ENCODE measurements around the gene SLC35F3.
A peak's percentile ranks its signal among the peaks of the same experiment; 100 is the strongest.

The SLC35F3 gene

GRCh38 chr1:234327577-234328164 lies 423.2 kb downstream of the SLC35F3 start:
- no peak for DNase-seq

DNA sequence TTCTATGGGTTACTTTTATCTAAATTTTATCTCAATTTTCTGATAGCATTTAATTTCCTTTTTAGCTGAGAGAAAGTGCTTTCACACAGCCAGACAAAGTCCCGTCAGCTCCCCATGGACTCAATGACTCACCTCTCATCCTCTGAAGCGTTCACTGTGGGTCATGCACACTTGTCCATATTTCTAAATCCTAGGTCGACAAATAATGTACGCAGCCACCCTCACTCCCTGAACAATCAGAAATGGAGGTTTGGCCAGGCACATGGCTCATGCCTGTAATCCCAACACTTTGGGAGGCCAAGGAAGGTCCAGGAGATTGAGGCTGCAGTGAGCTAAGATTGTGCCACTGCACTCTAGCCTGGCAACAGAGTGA lies 426.4 kb downstream of the SLC35F3 start:
- peak; percentile 78 for DNase-seq

DNA sequence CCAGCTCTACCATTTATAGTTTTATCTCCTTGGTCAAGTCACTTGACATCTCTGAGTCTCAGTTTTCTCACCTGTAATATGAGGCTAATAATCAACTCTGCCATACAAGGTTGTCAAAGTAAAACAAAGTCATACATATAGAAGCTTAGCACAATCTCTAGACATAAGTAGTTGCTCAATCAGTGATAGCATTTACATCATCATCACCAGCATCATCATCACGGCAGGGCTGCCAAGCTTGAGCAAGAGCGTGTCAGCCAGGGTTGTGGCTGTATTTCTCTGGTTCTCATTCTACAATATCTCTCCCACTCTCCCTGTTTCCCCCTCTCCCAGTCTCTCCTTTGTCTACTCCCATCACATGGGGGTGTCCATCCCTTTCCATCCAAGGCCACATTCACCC lies 427.0 kb downstream of the SLC35F3 start:
- DNase-seq = peak; percentile 93

DNA sequence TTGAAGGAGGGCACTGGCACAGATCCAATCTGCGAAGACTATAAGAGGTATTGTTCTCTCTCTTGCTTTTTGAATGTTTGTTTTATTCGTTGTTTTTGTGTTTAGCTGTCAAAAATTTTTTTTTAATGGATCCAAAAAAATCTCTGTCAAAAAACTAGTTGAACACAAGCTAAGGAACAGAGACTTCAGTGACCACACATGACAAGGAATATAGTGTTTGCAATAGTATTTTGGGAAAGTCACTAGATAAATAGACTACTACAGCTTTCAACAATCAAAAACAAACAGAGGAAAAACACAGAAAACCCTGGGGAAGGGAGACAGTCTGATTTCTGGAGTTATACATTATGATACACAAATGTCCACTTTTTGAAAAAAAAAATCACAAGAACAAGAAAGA lies 431.9 kb downstream of the SLC35F3 start:
- no peak for DNase-seq

- DNase-seq = no peak
These were observed 432.8 kb downstream of the SLC35F3 start for GRCh38 chr1:234337233-234337632.

- DNase-seq = no peak
These were observed 436.1 kb downstream of the SLC35F3 start for GRCh38 chr1:234340528-234340927.

DNA sequence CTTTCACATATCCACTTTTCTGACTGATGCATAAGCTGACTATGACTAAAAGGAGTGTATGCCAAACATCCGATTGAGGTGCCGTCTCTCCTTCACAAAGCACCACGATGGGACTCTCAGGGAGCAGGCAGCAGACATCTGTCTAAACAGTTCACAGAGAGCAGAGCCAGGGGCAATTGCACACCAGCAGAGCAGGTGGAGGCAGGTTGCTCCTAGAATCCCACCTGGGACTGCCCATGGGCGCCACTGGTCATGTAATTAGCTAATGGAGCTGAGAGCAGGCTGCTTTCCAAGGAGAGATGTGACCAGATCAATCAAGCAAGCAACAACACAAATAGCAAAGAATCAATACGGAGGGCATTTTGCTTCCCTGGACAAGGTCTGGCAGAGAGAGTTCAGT lies 438.3 kb downstream of the SLC35F3 start:
- no peak for DNase-seq

DNA sequence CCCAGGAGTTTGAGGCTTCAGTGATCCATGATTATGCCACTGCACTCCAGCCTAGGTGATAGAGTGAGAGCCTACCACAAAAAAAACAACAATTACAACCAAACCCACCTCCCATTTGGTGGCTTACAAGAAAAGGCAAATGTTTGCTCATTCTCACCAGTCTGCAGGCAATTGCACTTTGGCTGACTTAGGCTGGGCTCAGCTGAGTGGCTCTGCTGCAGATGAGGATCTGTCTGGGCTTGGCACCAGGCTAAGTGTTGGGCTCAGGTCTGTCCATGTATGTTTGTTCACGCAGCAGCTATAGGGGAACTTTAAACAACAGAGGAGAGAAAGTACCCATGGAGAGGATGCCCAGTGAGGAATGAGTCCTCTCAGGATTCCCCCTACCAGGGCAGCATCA lies 440.8 kb downstream of the SLC35F3 start:
- DNase-seq = no peak

DNA sequence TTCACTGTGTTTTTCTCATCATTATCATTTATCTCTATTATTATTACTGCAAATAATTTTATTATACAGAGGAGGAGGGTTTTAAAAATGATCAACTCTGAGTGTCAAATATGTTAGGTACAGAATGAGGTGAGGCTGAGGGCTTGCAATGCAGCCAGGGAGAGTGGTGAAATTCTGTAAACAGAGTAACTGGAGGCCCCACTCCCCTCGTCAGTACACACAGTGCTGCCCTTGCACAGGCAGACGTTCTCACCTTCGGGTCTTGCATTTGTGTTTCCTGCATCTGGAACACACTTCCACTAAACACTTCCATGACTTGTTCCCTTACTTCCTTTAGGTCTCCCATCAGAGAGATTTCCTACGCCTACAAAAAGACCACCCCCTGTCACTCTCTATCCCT lies 444.5 kb downstream of the SLC35F3 start:
- no peak for DNase-seq

DNA sequence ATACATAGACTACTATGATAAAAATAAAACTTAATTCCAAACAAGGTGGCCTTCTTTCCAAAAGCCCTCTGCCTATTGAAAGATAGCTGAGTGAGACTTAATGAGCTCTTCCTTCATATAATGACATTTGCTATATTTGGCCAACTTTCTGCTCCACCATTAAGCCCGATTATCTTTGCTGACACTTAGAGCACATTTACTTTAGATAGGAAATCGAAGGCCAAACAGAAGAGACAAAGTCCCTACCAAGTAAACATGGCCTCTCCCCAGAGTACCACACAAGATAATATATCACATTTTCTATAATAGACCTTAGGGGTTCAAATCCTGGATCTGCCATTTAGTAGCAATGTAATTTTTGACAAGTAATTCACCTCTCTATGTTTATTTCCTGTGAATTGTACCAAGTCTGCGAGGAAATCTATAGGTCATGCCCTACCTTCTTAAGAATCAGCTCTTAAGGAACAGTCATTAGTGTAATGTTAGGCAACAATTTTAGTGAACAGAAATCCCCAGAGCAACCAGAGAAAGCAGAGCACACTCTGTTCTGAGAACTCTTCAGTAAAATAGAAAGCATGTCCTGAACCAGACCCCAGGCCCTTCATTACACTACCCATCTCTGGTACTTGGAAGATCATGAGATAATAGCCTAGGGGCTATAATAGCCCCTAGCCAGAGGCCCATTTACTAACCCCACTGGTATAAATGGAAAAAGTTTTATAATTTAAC lies 451.5 kb downstream of the SLC35F3 start:
- DNase-seq = no peak

DNA sequence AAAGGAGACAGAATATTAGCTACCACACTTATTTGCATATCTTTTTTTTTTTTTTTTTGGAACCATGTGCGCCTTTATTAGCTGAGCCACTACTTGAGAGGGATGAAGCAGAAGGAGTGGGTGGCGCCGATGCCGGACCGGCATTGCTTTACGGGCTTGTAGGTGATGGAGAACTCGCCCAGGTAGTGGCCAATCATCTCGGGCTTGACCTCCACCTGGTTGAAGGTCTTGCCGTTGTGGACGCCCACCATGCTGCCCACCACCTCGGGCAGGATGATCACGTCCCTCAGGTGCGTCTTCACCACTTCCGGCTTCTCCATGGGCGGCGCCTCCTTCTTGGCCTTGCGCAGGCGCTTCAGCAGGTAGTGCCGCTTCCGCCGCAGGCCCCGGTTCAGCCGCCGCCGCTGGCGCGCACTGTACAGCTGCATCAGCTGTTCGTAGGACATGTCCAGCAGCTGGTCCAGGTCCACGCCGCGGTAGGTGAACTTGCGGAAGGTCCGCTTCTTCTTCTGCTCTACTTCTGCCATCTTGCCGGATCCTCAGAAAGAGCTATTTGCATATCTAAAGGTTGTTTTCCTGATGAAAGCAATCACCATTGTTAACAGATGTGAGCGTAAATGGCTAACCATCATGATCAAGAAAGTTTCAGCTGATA lies 452.3 kb downstream of the SLC35F3 start:
- peak; percentile 9 for DNase-seq

DNA sequence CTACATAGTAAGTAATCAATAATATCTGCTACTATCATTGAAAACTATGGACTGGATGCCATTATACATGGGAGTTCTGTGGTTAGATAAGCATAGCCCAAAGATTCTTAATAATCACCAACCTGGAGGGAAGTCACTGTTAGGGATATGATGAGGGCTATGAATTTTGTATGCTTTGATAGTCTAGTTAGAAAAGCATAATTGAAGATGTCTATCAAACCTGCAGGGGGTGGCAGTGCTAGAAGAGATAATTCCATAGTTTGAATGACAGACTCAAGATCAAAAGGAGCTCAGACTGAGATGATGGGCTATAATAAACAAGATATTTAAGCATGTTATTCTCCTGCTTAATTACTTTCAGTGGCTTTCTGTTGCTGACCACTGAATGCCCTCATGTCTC lies 453.4 kb downstream of the SLC35F3 start:
- no peak for DNase-seq

GRCh38 chr1:234361102-234361603 lies 456.7 kb downstream of the SLC35F3 start:
- DNase-seq = no peak

- no peak for DNase-seq
These were observed 458.1 kb downstream of the SLC35F3 start for GRCh38 chr1:234362558-234362957.

DNA sequence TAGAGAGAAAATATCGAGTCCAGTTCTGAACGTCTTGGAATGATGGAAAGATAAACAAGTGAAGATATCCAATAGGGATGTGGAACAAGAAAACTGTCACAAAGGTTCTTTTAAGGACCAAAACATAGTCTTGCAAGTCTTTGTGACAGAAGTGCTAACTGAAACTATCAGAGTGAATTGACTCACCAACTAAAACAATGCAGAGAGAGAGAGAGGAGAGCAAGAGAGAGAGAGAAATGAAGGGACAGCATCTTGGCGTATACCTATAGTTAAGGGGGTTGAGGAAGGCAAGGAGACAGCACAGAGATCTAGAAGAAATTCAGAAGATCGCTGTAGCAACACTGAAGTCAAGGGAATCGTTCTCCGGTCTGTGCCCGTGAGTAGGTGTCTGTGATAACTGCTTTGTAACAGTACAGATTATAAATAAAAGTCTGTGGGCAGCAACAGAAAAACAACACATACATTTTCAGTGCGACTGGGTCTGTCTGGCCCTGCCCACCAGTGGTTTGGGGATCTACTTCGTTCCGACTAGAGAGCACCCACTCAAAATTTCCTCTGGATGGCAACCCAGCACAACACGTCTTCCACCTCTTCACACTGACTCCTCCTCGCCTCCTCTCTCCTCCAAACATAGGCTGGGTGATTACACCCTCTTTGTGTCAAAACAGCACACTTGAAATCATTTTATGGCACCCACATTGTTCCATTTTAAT lies 464.0 kb downstream of the SLC35F3 start:
- DNase-seq = peak; percentile 58

- no peak for DNase-seq
These were observed 464.6 kb downstream of the SLC35F3 start for GRCh38 chr1:234369033-234369430.

- DNase-seq = peak; percentile 44
These were observed 465.3 kb downstream of the SLC35F3 start for GRCh38 chr1:234369784-234370183.

DNA sequence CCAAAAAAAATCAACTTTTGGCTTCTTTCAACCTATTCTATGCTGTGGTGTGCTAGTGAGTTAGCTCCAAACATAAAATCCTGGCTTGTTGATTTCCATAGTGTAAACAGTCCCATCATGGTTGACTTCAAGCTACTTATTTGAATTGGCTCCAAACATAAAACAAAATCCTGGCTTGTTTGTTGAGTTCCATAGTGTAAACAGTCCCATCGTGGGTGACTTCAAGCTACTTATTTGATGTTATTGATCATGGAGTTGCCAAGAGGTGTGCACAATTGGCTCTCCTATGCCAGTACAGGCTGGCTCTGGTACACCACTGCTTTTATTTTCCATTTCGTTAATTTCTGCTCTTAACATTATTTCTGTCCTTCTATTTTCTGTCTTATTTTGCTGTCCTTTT lies 466.9 kb downstream of the SLC35F3 start:
- DNase-seq = no peak

DNA sequence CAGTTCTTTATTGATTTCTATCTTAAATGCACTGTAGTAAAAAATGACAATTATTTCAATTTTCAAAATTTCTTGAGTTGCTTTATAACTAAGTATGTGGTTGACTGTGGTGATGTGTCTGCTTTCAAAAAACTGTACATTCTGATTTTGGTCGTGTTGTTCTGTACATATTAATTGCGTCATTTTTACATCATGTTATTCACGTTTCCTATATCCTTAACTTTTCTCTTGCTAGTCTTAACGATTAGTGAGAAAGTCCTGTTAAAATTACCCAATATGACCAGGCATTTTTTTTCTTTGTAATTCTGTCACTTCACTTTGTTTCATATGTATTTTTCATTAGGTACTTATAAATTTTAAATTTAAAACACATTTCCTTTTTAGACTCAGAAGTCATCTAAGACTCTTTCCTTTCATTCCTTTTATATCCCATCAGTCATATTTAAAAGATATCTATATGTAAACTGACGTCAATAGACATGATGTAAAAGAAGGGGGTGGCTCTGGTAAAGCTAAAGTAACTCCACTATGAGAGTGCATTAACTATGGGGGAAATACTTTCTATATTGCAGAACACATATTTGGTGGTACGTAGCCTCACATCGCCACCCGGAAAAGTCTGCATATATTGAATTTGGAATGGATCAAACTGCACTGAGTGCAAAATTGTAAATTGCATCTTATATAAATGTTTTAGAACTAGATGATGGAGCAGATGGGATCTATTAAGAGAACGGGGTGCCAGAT lies 467.7 kb downstream of the SLC35F3 start:
- peak; percentile 60 for DNase-seq

- peak; percentile 98 for DNase-seq
These were observed 468.8 kb downstream of the SLC35F3 start, which contains the start of gene COA6 for GRCh38 chr1:234373064-234373958. COA6 (plus strand) TSS chr1:234373456; CDS start chr1:234373467, 11 bp downstream.

GRCh38 chr1:234373959-234374254 lies 469.4 kb downstream of the SLC35F3 start:
- no peak for DNase-seq

All from inflammatory macrophage treated with lipopolysaccharide for 4 hours (primary cell).